EH (cell line): Measurements from ENCODE around the gene RYR1.
"Not testable (repeated sequence)": the region's sequence is repeated elsewhere in the genome, so short reads cannot be mapped to it uniquely, and the experiment has no call there.

ENCODE experiments used
- DNase-seq: peaks from one replicate; pipeline ENCODE4 v3.0.0-alpha.2; 2015; ENCODE audit warnings: low read depth

RYR1 gene

GRCh38 chr19:38400361-38400760, 33.1 kb upstream of the RYR1 start:
- peak; percentile 37 for DNase-seq

GRCh38 chr19:38401148-38401547, 32.3 kb upstream of the RYR1 start:
- peak; percentile 69 for DNase-seq

DNA sequence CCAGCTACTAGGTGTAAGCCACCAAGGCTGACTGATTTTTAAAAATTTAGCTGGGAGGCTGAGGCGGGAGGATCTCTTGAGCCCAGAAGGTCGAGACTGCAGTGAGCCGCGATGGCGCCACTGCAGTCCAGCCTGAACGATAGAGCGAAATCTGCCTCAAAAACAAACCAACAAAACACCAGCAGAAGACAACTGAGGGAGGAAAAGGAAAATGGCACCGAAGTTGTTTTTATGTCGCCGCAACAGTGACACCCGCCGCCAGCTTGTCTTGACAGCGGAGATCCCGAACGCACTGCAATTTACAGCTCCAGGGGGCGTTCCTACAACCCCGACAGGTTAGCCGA, 30.9 kb upstream of the RYR1 start:
- DNase-seq: no peak

DNA sequence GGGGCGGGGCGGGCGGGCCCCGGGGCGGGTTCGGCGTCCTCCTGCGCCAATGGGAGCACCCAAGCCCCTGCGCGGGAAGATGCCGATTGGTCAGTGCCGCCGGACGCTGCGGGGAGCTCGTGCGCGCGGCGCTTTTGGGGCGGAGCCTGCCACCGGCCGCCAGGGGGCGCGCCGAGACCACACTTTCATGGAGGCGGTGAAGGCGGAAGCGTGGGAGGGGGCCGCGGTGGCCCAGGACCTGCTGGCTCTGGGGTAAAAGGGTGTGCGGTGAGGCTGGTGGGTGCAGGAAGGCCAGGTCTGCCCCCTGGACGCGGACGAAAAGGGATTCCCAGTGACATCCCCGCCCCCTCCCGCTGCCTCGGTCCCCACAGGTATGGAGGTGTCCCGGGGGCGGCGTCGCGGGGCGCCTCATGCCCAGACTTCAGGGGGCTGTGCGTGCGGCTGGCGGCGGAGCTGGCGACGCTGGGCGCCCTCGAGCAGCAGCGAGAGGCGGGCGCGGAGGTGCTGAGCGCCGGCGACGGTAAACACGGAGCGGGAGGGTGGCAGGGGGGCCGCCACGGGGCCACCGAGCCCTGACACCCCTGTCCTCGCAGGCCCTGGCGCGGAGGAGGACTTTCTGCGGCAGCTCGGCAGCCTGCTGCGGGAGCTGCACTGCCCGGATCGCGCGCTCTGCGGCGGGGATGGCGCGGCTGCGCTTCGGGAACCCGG, 30.4 kb upstream of the RYR1 start, which contains the start of gene FAM98C:
TSS of gene FAM98C (plus strand) at position 127 of the 708 bp plus-strand sequence. CDS start at position 188, 61 bp downstream.
- peak; percentile 96 for DNase-seq

DNA sequence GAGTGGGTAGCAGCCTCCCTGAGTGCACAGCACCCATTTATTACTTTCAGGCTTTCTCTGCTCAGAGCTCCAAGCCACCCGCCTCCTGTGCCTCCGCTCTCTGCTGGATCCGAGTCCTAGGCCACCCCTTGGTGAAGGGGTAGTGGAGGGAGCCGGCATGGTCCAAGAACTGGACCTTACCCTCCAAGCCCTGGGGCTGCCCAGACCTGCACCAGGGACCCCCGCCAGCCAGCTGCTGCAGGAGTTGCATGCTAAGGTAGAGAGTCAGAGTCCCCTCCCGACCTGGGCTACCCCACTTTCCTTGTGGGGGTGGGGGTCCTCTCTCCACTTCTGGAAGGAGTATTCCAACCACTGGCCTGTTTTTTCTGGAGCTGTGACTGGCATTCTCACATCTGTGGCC, 28.6 kb upstream of the RYR1 start:
- DNase-seq: no peak

- no peak for DNase-seq
Observed at GRCh38 chr19:38405276-38405675, 28.2 kb upstream of the RYR1 start.

- peak; percentile 59 for DNase-seq
Observed at GRCh38 chr19:38409631-38410133, 23.8 kb upstream of the RYR1 start.

- not testable (repeated sequence) for DNase-seq
Observed at GRCh38 chr19:38410407-38410806, 23.1 kb upstream of the RYR1 start.

GRCh38 chr19:38411041-38411712, 22.3 kb upstream of the RYR1 start:
- DNase-seq: no peak

DNA sequence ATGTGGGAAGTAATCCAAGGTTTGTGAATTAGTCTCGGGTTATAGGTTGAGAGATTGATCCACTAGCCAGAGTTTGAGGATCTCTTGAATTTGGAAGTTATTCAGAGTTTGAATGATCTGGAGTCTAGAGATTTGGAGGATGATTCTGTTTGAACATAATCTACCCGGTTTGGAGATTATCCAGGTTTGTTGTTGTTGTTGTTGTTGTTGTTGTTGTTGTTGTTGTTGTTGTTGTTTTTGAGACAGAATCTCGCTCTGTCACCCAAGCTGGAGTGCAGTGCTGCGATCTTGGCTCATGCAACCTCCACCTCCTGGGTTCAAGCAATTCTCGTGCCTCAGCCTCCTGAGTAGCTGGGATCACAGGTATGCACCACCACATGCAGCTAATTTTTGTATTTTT, 21.6 kb upstream of the RYR1 start:
- not testable (repeated sequence) for DNase-seq

DNA sequence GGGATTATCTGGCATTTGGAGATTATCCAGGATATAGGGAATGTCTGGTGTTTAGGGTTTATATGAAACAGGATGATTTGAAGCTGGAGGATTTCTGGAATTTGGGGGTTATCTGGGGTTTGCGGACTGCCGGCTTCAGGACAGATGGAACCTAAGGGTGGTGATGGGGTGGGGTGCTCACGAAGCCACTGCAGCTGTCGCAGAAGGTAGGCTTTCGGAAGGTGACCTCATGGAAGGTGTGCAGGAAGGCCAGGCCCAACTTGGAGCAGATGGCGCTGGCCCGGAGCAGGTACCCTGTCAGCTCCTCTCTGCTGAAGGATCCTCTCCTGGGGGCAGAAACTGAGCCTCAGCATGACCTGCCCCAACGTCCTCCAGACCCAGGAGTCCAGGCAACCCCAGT, 21.0 kb upstream of the RYR1 start:
- DNase-seq: no peak

GRCh38 chr19:38412961-38413360, 20.5 kb upstream of the RYR1 start:
- no peak for DNase-seq

- no peak for DNase-seq
Observed at GRCh38 chr19:38413416-38413815, 20.1 kb upstream of the RYR1 start.

DNA sequence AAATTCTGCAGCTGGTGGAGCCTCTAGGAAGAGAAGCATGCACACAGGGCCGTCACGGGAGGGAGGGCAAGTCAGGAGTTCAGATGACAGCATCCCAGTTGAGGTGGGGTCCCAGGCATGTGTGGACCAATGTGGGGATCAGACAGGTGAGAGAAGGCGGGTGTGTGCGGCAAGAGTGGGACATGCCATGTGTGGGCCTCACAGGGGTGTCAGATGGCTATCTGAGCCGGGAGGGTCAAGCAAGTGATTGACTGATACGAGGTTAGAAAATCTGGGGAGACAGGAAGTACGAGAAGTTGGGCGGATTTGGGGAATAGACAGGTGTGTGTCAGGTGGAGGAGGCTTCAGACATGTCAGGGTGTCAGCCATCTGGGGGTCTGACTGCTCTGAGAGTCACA, 16.3 kb upstream of the RYR1 start:
- no peak for DNase-seq

GRCh38 chr19:38417544-38418506, 15.7 kb upstream of the RYR1 start:
- peak; percentile 24 for DNase-seq

- no peak for DNase-seq
Observed at GRCh38 chr19:38420935-38421334, 12.6 kb upstream of the RYR1 start.

- DNase-seq: no peak
Observed at GRCh38 chr19:38421856-38422255, 11.6 kb upstream of the RYR1 start.

DNA sequence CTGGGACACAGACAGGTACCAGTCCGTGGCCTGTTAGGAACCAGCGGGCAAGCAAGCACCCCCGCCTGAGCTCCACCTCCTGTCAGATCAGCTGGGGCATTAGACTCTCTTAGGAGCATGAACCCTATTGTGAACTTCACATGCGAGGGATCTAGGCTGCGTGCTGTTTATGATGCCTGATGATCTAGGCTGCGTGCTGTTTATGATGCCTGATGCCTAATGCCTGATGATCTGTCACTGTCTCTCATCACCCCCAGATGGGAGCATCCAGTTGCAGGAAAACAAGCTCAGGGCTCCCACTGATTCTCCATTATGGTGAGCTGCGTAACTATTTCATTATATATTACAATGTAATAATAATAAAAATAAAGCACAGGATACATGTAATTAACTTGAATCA, 11.1 kb upstream of the RYR1 start:
- no peak for DNase-seq

DNA sequence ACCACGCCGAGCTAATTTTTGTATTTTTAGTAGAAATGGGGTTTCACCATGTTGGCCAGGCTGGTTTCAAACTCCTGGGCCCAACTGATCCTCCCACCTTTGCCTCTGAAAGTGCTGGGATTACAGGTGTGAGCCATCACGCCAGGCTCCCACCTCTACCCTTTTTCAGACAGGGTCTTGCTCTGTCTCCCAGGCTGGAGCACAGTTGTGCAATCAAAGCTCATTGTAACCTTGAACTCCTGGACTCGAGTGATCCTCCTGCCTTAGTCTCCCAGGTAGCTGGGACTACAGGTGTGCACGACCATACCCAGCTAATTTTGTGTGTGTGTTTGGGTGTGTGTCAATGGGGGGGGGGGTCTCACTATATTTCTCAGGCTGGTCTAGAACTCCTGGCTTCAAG, 9.2 kb upstream of the RYR1 start:
- DNase-seq: no peak

- no peak for DNase-seq
Observed at GRCh38 chr19:38425222-38425809, 8.2 kb upstream of the RYR1 start.

DNA sequence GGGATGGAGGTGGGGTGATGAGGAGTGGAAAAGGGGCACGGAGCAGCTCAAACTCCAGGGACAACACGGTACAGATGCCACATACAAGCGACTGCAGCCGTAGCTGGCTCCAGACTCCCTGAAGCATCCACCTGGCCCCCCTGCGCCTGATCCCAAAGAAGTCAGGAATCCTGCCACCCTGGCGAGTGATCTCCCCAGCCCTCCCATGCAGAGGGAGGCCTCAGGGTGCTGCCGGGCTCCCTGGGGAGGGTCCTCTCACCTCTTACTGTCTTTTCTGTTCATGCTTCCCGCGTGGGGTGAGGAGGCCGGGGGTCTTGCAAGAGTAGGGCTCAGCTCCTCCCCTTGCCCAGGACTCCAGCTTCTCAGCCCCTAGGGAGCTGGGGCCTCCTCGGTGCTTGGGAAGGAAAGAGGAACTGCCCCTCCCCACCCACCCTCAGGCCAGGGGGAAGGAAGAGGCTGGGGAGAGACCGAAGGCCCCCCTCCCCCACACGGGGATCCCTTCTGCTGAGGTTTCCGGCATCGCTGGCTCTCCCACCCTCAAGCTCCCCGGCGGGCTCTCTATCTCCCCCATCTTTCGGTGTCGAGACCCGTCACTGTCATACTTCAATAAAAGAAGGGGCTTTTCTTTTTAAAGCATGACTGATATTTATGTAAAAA, 7.6 kb upstream of the RYR1 start, which contains the start of gene RASGRP4:
TSS of gene RASGRP4 (minus strand) at position 410 of the 657 bp plus-strand sequence. CDS start at position 282, 128 bp downstream.
- DNase-seq: no peak
